Measurements from ENCODE around the gene NSD2.
"Not testable (repeated sequence)": the region's sequence is repeated elsewhere in the genome, so short reads cannot be mapped to it uniquely, and the experiment has no call there.

The NSD2 gene

DNA sequence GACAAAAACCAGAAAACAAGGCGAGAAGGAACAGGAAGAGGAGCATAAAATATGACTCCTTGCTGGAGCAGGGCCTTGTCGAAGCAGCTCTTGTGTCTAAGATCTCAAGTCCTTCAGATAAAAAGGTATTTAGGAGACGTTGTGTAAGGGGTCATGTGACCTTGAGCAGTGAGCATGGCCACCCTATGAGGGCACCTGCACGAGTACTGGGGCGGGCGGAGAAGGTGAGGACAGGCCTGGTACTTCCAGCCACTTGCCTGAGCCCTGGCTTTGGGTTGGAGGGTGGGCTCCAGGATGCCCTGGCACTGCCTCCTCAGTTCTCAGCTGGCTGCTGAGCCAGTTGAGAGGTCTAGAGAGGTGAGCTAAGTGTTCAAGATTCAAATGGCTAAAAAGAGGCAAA lies 29.9 kb downstream of the NSD2 start:
- no peak for DNase-seq

- no peak for DNase-seq
Measured at GRCh38 chr4:1902243-1902642, 31.1 kb downstream of the NSD2 start.

- DNase-seq: no peak
Measured at GRCh38 chr4:1903035-1903434, 31.8 kb downstream of the NSD2 start.

DNA sequence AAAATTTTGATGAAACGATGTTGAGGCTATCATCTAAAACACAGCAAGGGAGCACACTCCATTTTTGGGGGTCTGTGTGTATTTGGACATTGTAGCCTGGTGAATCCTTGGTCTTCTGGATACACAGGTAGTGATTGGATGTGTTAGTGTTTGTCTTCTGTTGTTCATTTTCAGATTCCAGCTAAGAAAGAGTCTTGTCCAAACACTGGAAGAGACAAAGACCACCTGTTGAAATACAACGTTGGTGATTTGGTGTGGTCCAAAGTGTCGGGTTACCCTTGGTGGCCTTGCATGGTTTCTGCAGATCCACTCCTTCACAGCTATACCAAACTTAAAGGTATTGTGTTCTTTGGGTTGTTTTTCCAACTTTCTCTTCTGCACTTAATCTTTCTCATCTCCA lies 32.8 kb downstream of the NSD2 start:
- no peak for DNase-seq

DNA sequence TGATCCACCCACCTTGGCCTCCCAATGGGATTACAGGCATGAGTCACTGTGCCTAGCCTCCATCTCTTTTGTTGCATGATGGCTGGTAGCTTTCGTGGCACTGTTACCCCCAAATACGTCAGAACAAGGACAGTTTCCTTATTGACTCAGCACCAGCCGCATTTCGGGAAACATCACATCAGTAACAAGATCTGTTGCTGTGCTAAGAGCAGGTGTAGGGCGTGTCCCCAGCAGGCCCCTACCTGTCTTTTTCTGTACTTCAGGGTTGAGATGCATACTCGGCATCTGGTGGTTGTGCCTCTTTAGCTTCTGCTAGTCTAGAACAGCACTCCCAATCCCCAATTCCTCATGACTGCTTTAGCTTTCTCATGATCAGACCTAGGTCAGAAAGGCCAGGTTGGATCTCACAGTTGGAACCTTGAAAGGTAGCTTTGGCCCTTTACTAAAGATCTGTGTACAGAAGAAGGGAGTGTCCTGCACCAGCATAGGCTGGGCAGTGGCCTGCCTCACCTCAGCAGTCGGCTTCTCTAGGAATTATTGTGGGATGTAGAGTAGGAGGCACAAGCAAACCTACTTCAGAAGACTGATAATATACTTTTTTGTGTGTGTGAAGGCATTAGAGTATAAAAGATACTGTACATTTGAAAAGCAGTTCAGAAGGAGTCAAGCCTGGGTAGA lies 36.8 kb downstream of the NSD2 start:
- DNase-seq: no peak

DNA sequence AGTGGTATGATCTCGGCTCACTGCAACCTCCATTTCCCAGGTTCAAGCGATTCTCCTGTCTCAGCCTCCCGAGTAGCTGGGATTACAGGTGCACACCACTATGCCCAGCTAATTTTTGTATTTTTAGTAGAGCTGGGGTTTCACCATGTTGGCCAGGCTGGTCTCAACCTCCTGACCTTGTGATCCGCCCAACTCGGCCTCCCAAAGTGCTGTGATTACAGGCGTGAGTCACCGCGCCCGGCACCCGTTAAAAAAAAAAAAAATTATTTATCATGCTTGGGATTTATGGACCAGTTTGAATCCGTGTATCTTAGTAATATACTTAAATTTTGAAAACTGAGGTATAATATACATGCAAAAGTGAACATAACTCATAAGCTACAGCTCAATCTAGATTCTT lies 38.5 kb downstream of the NSD2 start:
- not testable (repeated sequence) for DNase-seq

GRCh38 chr4:1910643-1911042 lies 39.5 kb downstream of the NSD2 start:
- no peak for DNase-seq

DNA sequence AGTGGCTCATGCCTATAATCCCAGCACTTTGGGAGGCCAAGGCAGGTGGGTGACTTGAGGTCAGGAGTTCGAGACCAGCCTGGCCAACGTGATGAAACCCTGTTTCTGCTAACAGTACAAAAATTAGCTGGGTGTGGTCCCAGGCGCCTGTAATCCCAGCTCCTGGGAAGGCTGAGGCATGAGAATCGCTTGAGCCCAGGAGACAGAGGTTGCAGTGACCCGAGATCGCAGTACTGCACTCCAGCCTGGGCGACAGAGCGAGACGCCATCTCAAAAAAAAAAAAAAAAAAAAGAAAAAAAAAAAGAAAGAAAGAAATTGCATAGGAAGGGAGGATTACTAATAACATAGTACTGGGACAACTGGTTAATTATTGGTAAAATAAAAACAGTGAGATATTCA lies 40.1 kb downstream of the NSD2 start:
- DNase-seq: not testable (repeated sequence)

- no peak for DNase-seq
Measured at GRCh38 chr4:1922821-1923220, 51.6 kb downstream of the NSD2 start.

DNA sequence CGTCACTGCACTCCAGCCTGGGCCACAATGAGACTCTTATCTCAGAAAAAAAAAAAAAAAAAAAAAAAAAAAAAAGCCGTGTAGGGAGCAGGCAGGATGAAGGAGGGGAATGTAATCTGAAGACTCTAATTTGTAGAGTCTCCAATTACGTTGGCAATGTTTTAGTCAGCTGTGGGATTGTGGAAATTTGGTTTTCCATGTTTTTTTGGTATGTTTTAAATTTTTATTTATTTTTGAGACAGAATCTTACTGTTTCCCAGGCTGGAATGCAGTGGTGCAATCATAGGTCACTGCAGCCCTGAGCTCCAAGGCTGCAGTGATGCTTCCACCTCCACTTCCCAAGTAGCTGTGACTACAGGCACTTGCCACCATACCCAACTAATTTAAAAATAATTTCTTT lies 56.5 kb downstream of the NSD2 start:
- DNase-seq: no peak

DNA sequence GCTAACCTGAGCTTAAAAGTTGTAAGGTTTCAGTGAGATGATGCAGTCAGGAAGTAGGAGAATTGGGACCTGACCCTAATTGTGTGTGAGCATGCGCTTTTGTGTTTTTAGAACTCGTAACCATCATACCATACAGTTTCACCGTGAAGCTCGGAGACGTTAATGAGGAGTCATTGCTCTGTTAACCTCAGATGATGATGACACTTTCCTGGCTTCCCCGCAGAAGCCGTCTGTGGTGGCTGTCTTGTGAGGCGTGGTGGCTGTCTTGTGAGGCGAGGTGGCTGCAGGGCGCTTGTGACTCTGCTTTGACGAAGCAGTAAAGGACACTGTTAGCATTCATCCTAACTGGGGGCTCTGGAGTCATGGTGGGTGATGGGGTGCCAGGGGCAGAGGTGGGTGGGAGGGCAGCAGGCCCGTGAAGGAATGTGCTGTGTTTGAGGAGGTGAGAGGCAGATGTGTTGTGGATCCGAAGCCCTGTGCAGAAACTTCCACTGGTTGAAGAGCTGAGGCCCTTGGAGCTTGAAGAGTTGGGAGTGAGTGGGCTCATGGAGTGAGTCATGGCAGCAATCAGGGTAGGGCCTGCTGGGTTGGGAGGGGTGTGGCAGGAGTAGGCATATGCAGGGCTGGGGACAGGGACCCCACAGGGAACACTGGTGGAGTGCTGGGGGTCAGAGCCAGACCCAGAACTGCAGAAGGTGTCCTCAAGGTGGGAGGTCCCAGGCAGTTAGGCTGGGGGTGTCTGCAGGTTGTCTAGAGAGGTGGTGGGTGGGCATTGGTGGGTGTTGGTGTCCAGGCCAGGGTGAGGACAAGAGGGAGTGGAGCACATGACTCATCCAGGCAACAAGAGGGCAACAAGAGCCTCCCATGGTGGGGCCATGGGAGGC lies 57.4 kb downstream of the NSD2 start:
- no peak for DNase-seq

- DNase-seq: no peak
Measured at GRCh38 chr4:1932736-1933135, 61.5 kb downstream of the NSD2 start.

GRCh38 chr4:1933700-1934099 lies 62.5 kb downstream of the NSD2 start:
- no peak for DNase-seq

DNA sequence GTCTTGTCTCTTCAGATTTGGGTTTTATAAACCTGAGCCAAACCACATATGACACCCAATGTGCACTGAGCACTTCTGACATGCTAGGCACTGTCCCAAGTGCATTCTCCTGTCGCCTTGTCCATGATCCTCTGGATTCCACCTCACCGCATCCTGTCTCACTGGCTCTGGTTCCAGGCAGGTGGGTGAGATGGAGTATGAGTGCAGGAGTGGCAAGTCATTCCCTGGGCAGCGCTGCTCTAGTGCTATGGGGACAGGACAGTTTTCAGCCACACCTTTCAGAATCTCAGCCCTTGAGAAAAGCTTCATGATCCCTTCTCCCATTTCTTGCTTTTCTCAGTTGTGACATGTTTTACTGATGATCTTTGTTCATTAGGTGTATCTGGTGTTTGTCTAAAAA lies 66.4 kb downstream of the NSD2 start:
- DNase-seq: no peak

GRCh38 chr4:1938027-1938426 lies 66.8 kb downstream of the NSD2 start:
- DNase-seq: no peak

DNA sequence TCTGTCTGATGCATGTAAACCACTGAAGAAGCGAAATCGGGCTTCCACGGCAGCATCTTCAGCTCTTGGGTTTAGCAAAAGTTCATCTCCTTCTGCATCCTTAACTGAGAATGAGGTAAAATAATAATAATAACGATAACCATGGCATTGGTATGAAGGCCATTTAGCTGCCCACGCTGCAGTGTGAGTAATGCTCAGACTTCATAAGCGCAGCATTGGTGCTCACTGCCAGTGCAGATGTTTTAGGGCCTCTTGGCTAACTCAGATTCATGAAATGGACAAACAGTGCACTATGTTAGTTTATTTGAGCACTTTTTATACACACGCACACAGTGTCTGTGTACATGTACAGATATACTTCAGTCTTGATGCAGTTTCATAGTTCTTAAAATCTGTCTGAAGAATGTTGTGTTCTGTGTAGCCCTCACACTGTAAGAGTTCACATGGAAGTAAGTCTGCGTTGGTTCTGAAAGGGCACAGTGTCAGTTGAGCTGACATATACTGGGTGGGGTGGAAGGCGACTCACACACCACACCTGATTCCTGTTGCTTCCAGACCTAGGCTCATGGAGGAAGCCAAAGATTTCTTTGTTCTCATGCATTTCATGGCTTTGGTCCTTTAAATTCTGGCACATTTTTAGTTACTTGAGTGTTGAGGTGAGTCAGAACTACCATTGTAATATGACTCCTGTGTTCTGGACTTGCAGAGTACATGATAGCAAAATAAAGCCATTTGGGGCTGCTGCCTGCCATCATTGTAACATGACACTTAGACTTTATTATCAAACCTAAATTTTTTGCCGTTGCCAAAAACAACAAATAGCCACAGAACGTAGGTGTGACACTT lies 68.7 kb downstream of the NSD2 start:
- no peak for DNase-seq

- no peak for DNase-seq
Measured at GRCh38 chr4:1940566-1940965, 69.4 kb downstream of the NSD2 start.

DNA sequence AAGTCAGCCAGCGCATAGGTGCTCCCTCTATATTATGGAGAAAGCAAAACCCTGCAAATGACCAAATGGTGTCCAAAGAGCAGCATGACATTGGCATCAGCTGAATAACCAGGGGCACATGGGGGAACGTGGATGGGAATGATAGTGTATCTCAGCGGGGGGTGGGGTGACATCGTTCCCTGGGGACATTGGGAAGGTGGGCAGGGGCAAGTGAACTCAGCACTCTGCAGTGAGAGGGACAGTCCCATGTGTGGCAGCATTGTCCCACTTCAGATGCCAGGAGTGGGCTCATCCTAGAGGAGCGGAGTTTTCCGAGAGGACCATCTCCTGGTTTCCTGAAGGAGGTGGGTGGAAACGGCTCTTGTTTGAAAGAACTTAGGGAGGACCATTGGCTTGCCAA lies 72.7 kb downstream of the NSD2 start:
- no peak for DNase-seq

- no peak for DNase-seq
Measured at GRCh38 chr4:1945124-1945895, 74.1 kb downstream of the NSD2 start.

DNA sequence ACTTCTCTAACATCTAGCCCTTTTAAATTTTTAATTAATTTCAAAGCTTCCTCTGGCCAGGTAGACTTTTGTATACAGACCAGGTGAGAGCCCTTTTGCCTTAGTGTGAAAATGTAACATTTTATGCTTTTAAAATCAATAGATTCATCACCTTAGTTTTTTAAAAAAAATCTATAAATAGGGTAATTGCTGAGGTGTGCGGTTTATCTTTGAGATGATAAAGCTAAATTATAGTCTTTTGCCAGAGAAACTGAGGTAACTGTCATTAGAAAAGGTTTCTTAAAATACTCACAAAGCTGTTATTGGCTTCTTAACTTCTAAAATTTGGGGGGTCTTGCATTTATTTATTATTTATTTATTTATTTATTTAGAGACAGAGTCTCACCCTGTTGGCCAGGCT lies 74.7 kb downstream of the NSD2 start:
- DNase-seq: no peak

DNA sequence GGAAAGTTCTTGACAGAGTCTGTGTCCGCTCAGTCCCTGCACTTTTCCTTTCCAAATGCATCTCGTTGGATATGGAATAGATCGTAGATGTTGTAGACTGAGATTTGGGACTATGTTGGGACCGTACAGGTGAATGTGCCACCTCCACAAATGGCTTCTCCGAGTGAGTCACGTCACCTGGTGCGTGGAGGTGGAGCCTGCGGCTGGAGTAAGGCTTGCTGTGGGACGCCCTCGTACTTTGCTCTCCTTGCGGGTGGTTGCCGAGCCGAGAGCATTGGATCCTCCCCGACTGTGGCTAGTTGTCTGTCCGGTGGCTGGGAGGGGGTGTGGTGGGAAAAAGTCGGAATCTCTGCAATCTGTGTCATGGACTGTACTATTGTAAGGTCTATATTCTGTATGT lies 77.0 kb downstream of the NSD2 start:
- DNase-seq: no peak

GRCh38 chr4:1948892-1949436 lies 77.8 kb downstream of the NSD2 start:
- no peak for DNase-seq

DNA sequence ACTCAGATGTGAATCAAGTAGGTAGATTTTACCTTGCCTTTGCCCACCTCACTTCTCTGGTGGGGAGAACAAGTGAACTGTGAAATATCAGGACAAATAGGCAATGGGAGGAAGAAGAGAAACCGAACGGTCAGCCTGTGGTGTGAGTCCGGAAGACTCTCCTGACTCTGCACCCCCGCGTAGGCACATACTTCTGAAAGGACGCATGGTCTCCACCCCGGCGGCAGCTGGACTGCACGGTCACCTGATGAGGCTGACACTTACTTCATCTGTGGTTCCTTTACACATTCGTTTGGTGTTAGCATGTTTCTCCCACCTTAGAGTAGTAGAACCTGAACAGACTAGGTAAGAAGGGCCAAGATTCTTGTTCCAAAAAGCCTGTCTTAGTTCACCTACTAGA lies 79.2 kb downstream of the NSD2 start:
- DNase-seq: no peak
